Fibroblast of lung (primary cell): ENCODE measurements around the gene RAD52.

Source experiments
- CTCF ChIP-seq, 2 donors: IDR thresholded peaks in 1 of 2; conservative IDR thresholded peaks in 1 of 2; 1 replicate in 1 of 2; 2 replicates in 1 of 2; pipeline ENCODE4 v1.5.1; 2011 to 2012; ENCODE audit warnings: low read length in 2 of 2, control low read depth in 1 of 2, inconsistent platforms in 1 of 2, low read depth in 1 of 2, mild to moderate bottlenecking in 1 of 2
- EZH2 ChIP-seq: IDR thresholded peaks from 2 replicates; pipeline ENCODE4 v1.5.1; 2012; ENCODE audit warnings: low read length, control low read depth, mild to moderate bottlenecking; ENCODE audit errors: missing control alignments

GRCh38 chr12:920676-921075 is 28.8 kb downstream of the RAD52 start:
- no peak for TF ChIP-seq CTCF (conservative IDR thresholded peaks at IDR 0.05 in 1 of 2, IDR thresholded peaks at IDR 0.05 in 1 of 2; ENCODE audit: low read depth in 1 of 2, low read length in 2 of 2)
- TF ChIP-seq EZH2: no peak
